ENCODE results near the gene PAQR8. TPM values are rescaled to one million over a fixed set of nuclear protein-coding genes. Genes with fewer than 3 reads are reported as not detected.
"Not testable (repeated sequence)": the region's sequence is repeated elsewhere in the genome, so short reads cannot be mapped to it uniquely, and the experiment has no call there.

Gene PAQR8
- total RNA-seq, 1 donor from 2014 or later: 6.8 TPM

GRCh38 chr6:52384145-52384766 is 22.3 kb downstream of the PAQR8 start:
- no peak for TF ChIP-seq CTCF (IDR thresholded peaks at IDR 0.05)
- no peak for DNase-seq
- H3K27me3 Mint-ChIP-seq: no peaks in the 10 kb centered on the region
- ChIA-PET POLR2A (no interaction called here), CTCF (interaction anchor here (0.6 kb wide), 1 partner anchor 16 kb away, joined by 3 read pairs; no protein-coding TSS in a partner anchor)
- no peak overlapping the region for H3K4me3 Mint-ChIP-seq
- no peak overlapping the region for H3K27ac Mint-ChIP-seq
- intact Hi-C loops (cut with micrococcal nuclease): loop anchor here (2.0 kb wide), 1 partner anchor 15 kb away; no protein-coding TSS in a partner anchor
- no peak for ATAC-seq (ENCODE audit: low read depth)
- peaks cover 19% of the 10 kb centered on the region for H3K4me1 Mint-ChIP-seq
- H3K36me3 Mint-ChIP-seq (ENCODE audit: low read depth): peaks cover 2% of the 10 kb centered on the region
- H3K9me3 Mint-ChIP-seq: no peaks in the 10 kb centered on the region

DNA sequence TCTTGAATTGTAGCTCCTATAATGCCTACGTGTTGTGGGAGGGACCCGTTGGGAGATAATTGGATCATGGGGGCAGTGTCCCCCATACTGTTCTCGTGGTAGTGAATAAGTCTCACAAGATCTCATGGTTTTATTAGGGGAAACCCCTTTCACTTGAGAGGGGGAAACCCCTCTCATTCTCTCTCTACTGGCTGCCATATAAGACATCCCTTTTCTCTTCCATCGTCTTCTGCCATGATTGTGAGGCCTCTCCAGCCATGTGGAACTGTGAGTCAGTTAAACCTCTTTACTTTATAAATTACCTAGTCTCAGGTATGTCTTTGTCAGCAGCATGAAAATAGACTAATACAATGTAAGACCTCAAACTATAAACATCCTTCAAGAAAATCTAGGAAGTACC is 23.1 kb downstream of the PAQR8 start:
- H3K36me3 Mint-ChIP-seq (ENCODE audit: low read depth): no peaks in the 10 kb centered on the region
- ChIA-PET CTCF (interaction anchor here (0.6 kb wide), 1 partner anchor 15 kb away, joined by 3 read pairs; no protein-coding TSS in a partner anchor), POLR2A (interaction anchor here (1.4 kb wide), 1 partner anchor 9 kb away, joined by 4 read pairs; no protein-coding TSS in a partner anchor)
- H3K27me3 Mint-ChIP-seq: no peaks in the 10 kb centered on the region
- intact Hi-C loops (cut with micrococcal nuclease): loop anchor here (2.0 kb wide), 1 partner anchor 14 kb away; no protein-coding TSS in a partner anchor
- no peak overlapping the region for H3K4me3 Mint-ChIP-seq
- no peak for TF ChIP-seq CTCF (IDR thresholded peaks at IDR 0.05)
- ATAC-seq (ENCODE audit: low read depth): peak; percentile 79
- H3K9me3 Mint-ChIP-seq: no peaks in the 10 kb centered on the region
- no peak for DNase-seq
- H3K4me1 Mint-ChIP-seq: peaks cover 27% of the 10 kb centered on the region
- no peak overlapping the region for H3K27ac Mint-ChIP-seq

DNA sequence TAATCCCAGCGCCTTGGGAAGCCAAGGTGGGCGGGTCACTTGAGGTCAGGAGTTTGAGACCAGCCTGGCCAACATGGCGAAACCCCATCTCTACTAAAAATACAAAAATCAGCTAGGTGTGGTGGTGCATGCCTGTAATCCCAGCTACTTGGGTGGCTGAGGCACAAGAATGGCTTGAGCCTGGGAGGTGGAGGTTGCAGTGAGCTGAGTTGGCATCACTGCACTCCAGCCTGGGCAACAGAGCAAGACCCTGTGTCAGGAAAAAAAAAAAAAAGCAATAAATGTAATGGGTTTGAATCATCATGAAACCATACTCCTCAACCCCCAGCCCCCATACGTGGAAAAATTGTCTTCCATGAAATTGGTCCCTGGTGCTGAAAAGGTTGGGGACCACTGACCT is 26.2 kb downstream of the PAQR8 start:
- H3K27ac Mint-ChIP-seq; ATAC-seq (ENCODE audit: low read depth); H3K4me3 Mint-ChIP-seq; H3K27me3 Mint-ChIP-seq; DNase-seq; H3K9me3 Mint-ChIP-seq; intact Hi-C loops (cut with micrococcal nuclease); H3K36me3 Mint-ChIP-seq (ENCODE audit: low read depth): not testable (repeated sequence)
- ChIA-PET POLR2A (interaction anchor here (0.7 to 0.9 kb wide), 3 partner anchors 26 to 101 kb away, joined by 3 to 9 read pairs (median 3); partner anchors contain the start of gene PAQR8), CTCF (interaction anchor here (0.6 to 1.9 kb wide), 2 partner anchors 12 to 325 kb away, joined by 3 to 10 read pairs; no protein-coding TSS in a partner anchor)
- H3K4me1 Mint-ChIP-seq: peaks cover 40% of the 10 kb centered on the region

- no peak for DNase-seq
Observed at GRCh38 chr6:52388790-52389189, 26.8 kb downstream of the PAQR8 start.

GRCh38 chr6:52389264-52389625 is 27.3 kb downstream of the PAQR8 start:
- POLR2A ChIA-PET: interaction anchor here (0.8 to 1.9 kb wide), 4 partner anchors 9 to 103 kb away, joined by 4 to 11 read pairs (median 6); partner anchors contain the start of gene PAQR8
- ATAC-seq (ENCODE audit: low read depth) (no peak), DNase-seq (no peak)
- H3K36me3 Mint-ChIP-seq (ENCODE audit: low read depth): no peaks in the 10 kb centered on the region
- H3K4me3 Mint-ChIP-seq: no peak overlapping the region
- H3K4me1 Mint-ChIP-seq: peaks cover 45% of the 10 kb centered on the region
- intact Hi-C loops (cut with micrococcal nuclease): no loop called here
- H3K27ac Mint-ChIP-seq: no peak overlapping the region
- no peaks in the 10 kb centered on the region for H3K9me3 Mint-ChIP-seq
- TF ChIP-seq CTCF (IDR thresholded peaks at IDR 0.05): no peak
- H3K27me3 Mint-ChIP-seq: no peaks in the 10 kb centered on the region
- CTCF ChIA-PET: interaction anchor here (1.0 to 2.7 kb wide), 4 partner anchors 11 to 104 kb away, joined by 3 to 21 read pairs (median 8); partner anchors contain the start of gene MCM3

More at GRCh38 chr6:52388790-52389189, 26.8 kb downstream of the PAQR8 start:
- TF ChIP-seq CTCF (IDR thresholded peaks at IDR 0.05): no peak
- intact Hi-C loops (cut with micrococcal nuclease): no loop called here
- H3K9me3 Mint-ChIP-seq: no peaks in the 10 kb centered on the region
- H3K4me1 Mint-ChIP-seq: peaks cover 42% of the 10 kb centered on the region
- CTCF ChIA-PET: interaction anchor here (1.0 to 2.2 kb wide), 3 partner anchors 11 to 104 kb away, joined by 3 to 13 read pairs (median 10); partner anchors contain the start of gene MCM3
- POLR2A ChIA-PET: interaction anchor here (0.7 to 1.6 kb wide), 4 partner anchors 12 to 102 kb away, joined by 3 to 9 read pairs (median 4); partner anchors contain the start of gene PAQR8
- H3K27me3 Mint-ChIP-seq: no peaks in the 10 kb centered on the region
- ATAC-seq (ENCODE audit: low read depth): no peak
- no peak overlapping the region for H3K4me3 Mint-ChIP-seq
- H3K27ac Mint-ChIP-seq: no peak overlapping the region
- H3K36me3 Mint-ChIP-seq (ENCODE audit: low read depth): no peaks in the 10 kb centered on the region

Measured in activated B cell treated with CpG ODN at 0.5 μM for 24 hours (primary cell).